A673 (cell line): ENCODE measurements around the gene PEX7. TPM values are rescaled to one million over a fixed set of nuclear protein-coding genes. Genes with fewer than 3 reads are reported as not detected.
"Not testable (repeated sequence)": the region's sequence is repeated elsewhere in the genome, so short reads cannot be mapped to it uniquely, and the experiment has no call there.

Source experiments
- BruUV-seq: library from RNA; stranded (reverse); fragments of 400-500 nt; replicated peaks from 2 replicates; lab custom pipeline; 2021; lab: Mats Ljungman, UMichigan
- CTCF ChIA-PET: fragments of 300-600 bp; sonication (Branson Sonifier 250); formaldehyde crosslinking; loops from one replicate; lab custom pipeline; 2022; ENCODE audit warnings: antibody characterized with exemption; lab: Charles Lee
- POLR2A ChIA-PET: fragments of 300-600 bp; sonication (Branson Sonifier 250); formaldehyde crosslinking; loops from one replicate; lab custom pipeline; 2022; ENCODE audit warnings: antibody characterized with exemption; ENCODE audit not compliant: low non-redundant PET; lab: Charles Lee
- DNase-seq: peaks from one replicate; pipeline ENCODE4 v3.0.0-alpha.2; 2015; ENCODE audit warnings: low spot score
- H3K27ac ChIP-seq: fragments of 200-600 bp; sonication (generic); 2 replicates; pipeline ENCODE4 v1.5.1; 2016; ENCODE audit warnings: mixed run types, low read depth, mild to moderate bottlenecking, mixed read lengths, antibody characterized with exemption, low read length; ENCODE audit not compliant: poor library complexity, severe bottlenecking
- H3K27me3 ChIP-seq: fragments of 200-600 bp; sonication (generic); replicated peaks from 2 replicates; pipeline ENCODE4 v1.6.1; 2017; ENCODE audit warnings: mixed run types, low read depth, mild to moderate bottlenecking, mixed read lengths, antibody characterized with exemption, low read length; ENCODE audit not compliant: insufficient read depth, poor library complexity
- H3K36me3 ChIP-seq: fragments of 200-600 bp; sonication (generic); 2 replicates; pipeline ENCODE4 v1.6.1; 2016; ENCODE audit warnings: mixed run types, mild to moderate bottlenecking, mixed read lengths, antibody characterized with exemption, low read length; ENCODE audit not compliant: insufficient read depth, poor library complexity, severe bottlenecking
- H3K4me1 ChIP-seq: fragments of 200-600 bp; sonication (generic); 2 replicates; pipeline ENCODE4 v1.6.1; 2017; ENCODE audit warnings: mixed run types, mild to moderate bottlenecking, mixed read lengths, antibody characterized with exemption, low read length; ENCODE audit not compliant: insufficient read depth, poor library complexity, severe bottlenecking
- H3K4me3 ChIP-seq: fragments of 200-600 bp; sonication (generic); 2 replicates; pipeline ENCODE4 v1.5.1; 2016; ENCODE audit warnings: low read depth, mixed run types, mild to moderate bottlenecking, mixed read lengths, low read length; ENCODE audit not compliant: poor library complexity, severe bottlenecking
- H3K9me3 ChIP-seq: fragments of 200-600 bp; sonication (generic); 2 replicates; pipeline ENCODE4 v1.6.1; 2016; ENCODE audit warnings: mixed run types, low read depth, mild to moderate bottlenecking, mixed read lengths, antibody characterized with exemption, low read length; ENCODE audit not compliant: poor library complexity, severe bottlenecking
- CTCF ChIP-seq: fragments of 300-800, 200-600 bp; sonication (generic); conservative IDR thresholded peaks from 2 replicates; pipeline ENCODE4 v1.5.1; 2017; ENCODE audit warnings: low read depth, mild to moderate bottlenecking, antibody characterized with exemption, low read length, moderate library complexity, mixed read lengths
- EZH2 ChIP-seq: fragments of 200-600 bp; sonication (generic); IDR thresholded peaks from 2 replicates; pipeline ENCODE4 v1.6.1; 2017; ENCODE audit warnings: borderline replicate concordance, low read depth, mild to moderate bottlenecking, mixed read lengths, antibody characterized with exemption, low read length; ENCODE audit not compliant: poor library complexity, severe bottlenecking
- intact Hi-C: fragments of 100-400 bp; cut with micrococcal nuclease; formaldehyde crosslinking; loops from one replicate; pipeline ENCODE4 v1.10.0; 2022; ENCODE audit not compliant: unreplicated experiment
- total RNA-seq: library from RNA; stranded (reverse); gene quantifications from 2 replicates; pipeline ENCODE4 v1.2.3, GENCODE V29; 2021

The PEX7 gene
- total RNA-seq, 1 experiment from 2014 or later = 6.2 TPM

DNA sequence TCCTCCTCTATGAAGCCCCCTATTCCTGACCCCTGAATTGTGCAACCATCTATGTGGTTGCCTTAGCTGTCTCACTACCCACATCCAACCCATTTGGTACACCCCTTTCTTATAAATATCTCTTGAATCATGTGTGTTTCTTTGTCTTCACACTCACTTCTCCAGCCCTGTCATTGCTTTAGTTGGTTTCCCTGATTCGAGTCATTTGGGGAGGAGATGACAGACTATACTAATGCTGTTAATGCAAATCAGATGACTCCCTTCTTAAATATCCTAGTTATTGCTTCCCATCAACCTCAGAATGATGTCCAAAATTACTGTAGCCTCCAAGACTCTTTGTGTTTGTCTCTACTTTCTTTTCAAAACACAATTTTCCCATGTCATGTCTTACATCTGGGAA lies 122.7 kb downstream of the PEX7 start:
- Histone ChIP-seq H3K9me3 (no peaks in the 10 kb centered on the region), H3K36me3 (no peaks in the 10 kb centered on the region), H3K27ac (no peak overlapping the region), H3K4me1 (no peaks in the 10 kb centered on the region), H3K27me3 (peaks cover under 1% of the 10 kb centered on the region), H3K4me3 (no peak overlapping the region)
- intact Hi-C loops = no loop called here
- DNase-seq = no peak
- ChIA-PET POLR2A (no interaction called here), CTCF (no interaction called here)
- BruUV-seq = no TSS peak
- no peak for TF ChIP-seq CTCF
- no peak for TF ChIP-seq EZH2

- no peak overlapping the region for H3K4me3 ChIP-seq
- intact Hi-C loops = no loop called here
- ChIA-PET POLR2A (interaction anchor here (0.6 kb wide), 1 partner anchor 7 kb away, joined by 3 read pairs; no protein-coding TSS in a partner anchor), CTCF (no interaction called here)
- H3K4me1 ChIP-seq = no peaks in the 10 kb centered on the region
- H3K36me3 ChIP-seq = no peaks in the 10 kb centered on the region
- H3K27me3 ChIP-seq = no peaks in the 10 kb centered on the region
- H3K27ac ChIP-seq = no peak overlapping the region
- DNase-seq = no peak
- H3K9me3 ChIP-seq = no peaks in the 10 kb centered on the region
- TF ChIP-seq EZH2 = no peak
- no peak for TF ChIP-seq CTCF
- BruUV-seq = no TSS peak
These were observed 123.3 kb downstream of the PEX7 start for GRCh38 chr6:136945711-136946121.

GRCh38 chr6:136947037-136947436 lies 124.6 kb downstream of the PEX7 start:
- Histone ChIP-seq H3K27me3 (no peaks in the 10 kb centered on the region), H3K36me3 (no peaks in the 10 kb centered on the region), H3K9me3 (no peaks in the 10 kb centered on the region), H3K4me1 (no peaks in the 10 kb centered on the region), H3K4me3 (no peak overlapping the region), H3K27ac (no peak overlapping the region)
- TF ChIP-seq EZH2 (no peak), CTCF (no peak)
- DNase-seq = no peak
- intact Hi-C loops = no loop called here
- BruUV-seq = no TSS peak
- POLR2A ChIA-PET = no interaction called here
- CTCF ChIA-PET = no interaction called here

- intact Hi-C loops, POLR2A ChIA-PET, CTCF ChIA-PET: not testable (repeated sequence)
These were observed 127.6 kb downstream of the PEX7 start for GRCh38 chr6:136949957-136950356.

More at GRCh38 chr6:136949957-136950356, 127.6 kb downstream of the PEX7 start:
- not testable (repeated sequence) for H3K4me3 ChIP-seq, BruUV-seq, H3K4me1 ChIP-seq, H3K27ac ChIP-seq, H3K9me3 ChIP-seq, H3K27me3 ChIP-seq, DNase-seq, H3K36me3 ChIP-seq
